HG03196 (cell line): Measurements from ENCODE around the gene ALDH1A3.

Experiments
- ATAC-seq: cut with Tn5 transposase; IDR thresholded peaks from one replicate; pipeline ENCODE4 v1.9.1; 2021; ENCODE audit not compliant: unreplicated experiment

ALDH1A3 gene

DNA sequence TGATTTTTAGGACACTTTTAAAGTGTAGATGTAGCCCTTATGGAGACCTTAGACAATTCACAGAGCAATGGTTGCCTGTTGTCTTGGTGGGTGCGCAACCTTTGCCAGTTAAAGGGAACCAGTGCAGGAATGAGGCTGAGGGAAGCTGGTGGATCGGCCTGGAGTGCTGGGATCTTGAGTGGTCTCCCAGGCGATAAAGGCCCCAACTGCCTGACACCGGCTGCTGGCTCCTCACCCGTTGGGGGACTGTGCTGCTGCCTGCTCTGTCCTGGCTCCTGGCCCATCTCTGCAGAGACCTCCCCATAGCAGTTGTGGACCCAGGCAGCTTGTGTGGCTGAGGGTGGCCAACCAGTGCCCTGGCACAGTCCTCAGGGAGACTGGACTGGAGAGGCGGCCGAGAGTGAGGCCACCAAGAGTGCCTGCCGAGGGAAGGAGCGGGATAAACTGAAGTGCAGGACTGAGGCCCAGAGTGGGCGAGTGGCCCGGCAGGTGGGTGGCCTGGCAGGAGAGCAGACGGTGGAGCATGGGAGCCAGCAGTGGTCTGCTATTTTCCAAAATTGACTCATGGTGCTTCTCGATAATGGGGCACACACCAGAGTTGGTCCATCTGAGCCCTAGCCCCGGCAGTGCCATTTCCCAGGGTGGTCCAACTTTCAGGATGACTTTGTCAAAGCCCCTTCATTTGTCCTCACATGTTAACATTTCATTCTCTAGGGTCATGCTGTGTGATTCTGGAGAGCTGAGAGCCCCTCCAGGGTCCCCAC is 2.1 kb downstream of the ALDH1A3 start:
- ATAC-seq = no peak

DNA sequence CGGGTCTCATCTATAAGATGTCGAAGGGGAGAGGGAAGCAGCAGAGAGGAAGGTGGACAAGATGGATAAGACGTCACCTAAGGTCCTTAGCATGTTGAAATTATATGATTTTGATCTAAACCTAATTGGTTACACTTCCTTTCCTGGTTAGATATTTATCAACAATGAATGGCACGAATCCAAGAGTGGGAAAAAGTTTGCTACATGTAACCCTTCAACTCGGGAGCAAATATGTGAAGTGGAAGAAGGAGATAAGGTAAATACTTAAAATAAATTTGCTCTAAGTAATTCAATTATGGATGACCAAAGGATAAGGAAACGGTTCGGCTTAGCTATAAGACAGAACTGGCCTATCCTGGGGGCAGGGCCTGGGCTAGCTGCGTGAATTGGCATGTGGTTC is 5.5 kb downstream of the ALDH1A3 start:
- no peak for ATAC-seq

DNA sequence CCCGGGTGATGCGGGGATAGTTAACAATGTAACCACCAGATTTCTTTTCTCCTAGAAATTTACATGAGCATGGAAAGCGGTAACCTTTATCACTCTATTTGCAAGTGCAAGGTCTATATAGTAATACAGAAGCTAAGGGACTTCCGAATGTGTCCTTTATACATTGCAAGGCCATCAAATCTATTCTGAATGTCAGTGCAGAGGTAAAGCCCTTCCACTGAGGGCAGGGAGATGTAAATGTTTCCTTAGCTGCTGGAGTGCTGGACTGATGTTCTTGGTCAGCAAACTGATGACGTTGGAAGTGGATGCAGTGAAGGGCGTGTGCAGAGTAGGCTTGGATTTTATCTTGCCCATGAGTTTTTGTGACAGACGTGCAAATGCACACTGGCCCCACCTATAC is 6.2 kb downstream of the ALDH1A3 start:
- ATAC-seq = no peak

DNA sequence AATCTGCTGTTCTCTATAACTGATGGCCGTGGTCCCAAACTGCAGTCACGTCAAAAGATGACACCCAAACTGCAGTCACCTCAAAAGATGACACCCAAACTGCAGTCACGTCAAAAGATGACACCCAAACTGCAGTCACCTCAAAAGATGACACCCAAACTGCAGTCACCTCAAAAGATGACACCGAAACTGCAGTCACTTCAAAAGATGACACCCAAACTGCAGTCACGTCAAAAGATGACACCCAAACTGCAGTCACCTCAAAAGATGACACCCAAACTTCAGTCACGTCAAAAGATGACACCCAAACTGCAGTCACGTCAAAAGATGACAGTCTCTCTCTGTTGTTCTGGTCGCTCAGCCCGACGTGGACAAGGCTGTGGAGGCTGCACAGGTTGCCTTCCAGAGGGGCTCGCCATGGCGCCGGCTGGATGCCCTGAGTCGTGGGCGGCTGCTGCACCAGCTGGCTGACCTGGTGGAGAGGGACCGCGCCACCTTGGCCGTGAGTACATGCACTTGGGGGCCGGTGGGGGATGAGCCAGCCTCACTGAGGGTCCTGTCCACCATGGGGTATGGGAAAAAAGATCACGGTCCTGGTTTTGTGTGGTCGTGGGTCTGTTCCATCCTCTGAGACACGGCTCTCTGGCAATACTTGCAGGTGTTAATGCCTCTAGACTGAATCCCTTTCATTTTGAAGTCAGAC is 7.7 kb downstream of the ALDH1A3 start:
- ATAC-seq = no peak

DNA sequence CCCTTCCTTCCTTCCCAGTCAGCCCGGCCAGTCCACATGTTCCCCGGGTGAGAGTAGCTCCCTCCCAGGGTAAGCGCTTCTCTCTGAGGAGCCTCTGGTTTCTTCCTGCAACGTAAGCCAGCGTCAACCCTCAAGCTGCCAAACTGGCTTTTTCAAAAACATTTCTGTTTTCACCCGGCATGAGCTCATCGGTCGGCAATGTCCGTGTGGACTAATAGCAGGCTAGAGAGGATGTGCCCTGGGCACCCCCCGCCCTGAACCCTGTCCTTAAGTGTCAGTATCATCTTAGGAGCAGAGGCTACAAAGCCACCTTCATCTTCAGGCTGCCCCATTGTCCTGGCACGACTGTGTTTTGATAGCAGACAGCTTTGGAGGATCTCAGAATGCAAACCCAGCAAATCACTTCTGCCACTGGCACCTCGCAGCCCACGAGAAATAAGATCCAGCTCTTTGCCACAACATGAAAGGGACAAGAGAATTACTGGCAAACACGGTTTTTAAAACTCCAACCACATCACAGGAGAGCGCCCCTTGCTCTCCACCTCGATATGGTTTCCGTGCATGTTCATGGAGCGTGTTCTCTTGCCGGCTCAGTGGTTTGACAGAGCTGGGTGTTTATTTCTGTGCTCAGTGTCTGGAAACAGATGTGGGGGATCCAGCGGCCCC is 9.9 kb downstream of the ALDH1A3 start:
- no peak for ATAC-seq

DNA sequence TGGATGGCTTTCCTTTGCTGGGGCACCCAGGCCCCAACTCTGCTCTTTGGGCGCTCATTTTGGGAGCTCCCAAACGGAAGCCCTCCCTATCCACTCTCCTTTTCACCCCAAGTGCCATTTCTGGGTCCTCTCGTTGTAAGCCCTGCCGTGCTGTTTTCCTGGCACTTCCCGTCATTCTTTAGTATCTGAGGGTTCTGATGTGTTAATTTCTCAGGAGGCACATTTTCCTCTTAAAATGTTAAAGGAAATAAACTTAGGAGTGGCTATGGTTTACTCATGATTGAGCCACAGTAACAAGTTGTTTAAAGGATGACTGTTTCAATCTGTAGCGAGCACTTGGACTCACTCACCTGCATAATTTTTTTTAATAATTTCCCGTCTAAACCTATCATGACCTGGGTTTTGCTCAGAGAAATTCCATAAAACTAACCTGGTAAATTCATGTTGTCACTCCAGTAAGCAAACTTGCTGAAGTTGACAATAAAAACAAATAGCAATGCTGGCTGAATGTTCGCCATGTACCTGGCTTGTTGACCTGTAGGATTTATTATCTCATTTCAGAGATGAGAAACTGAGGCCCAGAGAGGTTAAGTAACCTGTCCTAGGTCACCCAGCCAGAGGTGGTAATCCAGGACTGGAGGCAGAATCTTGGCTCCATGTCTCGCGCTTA is 10.6 kb downstream of the ALDH1A3 start:
- ATAC-seq = no peak

DNA sequence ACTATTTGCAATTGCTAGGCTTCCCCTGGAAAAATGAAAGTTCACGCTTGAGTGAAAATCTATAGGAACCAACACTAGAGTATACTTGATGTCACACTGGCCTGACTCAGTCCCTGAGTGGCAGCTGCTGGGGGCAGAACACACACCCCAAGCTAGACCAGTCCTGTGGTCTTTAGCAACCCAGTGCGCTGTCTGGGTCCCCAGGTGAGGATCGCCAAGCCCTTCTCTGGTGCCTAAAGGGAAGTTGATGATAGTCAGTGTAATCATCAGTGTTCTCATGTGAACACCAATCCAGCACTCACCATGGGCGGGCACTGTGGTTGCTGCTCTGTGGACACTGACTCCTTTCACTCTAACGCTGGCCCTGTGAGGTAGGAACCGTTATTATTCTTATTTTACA is 11.2 kb downstream of the ALDH1A3 start:
- no peak for ATAC-seq

DNA sequence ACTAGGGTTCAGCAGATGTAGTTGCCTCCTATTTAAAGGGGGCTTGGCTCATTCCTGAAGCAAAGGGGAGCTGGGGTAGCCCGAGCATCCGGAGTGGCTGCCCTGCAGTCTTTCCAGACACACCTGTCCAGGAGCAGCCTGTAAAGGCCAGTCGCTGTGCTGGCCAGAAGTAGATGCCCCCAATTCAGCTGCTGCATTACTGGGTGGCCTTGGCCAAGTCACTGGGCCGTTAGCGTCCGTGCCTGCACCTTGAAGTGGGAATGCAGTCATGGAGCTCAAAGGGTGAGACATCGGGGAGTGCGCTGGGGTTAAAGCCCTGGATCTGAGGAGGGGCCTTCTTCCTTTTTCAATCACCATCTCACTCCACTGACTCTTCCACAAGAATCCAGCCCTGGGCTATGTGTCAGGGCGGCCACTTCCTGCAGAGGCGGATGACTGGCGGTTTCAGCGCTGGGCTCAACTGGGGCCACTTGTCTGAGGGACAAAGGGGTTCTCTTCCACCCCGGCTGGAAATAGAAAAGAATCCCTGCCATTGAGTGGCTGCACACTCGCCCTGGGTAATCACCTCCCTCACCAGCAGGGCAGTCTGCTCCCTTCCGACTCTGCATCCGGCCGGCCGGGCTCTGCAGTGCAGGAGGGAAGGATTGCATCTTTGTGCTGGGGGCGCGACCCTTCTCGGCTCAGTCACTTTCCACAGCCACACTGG is 11.8 kb downstream of the ALDH1A3 start:
- no peak for ATAC-seq

DNA sequence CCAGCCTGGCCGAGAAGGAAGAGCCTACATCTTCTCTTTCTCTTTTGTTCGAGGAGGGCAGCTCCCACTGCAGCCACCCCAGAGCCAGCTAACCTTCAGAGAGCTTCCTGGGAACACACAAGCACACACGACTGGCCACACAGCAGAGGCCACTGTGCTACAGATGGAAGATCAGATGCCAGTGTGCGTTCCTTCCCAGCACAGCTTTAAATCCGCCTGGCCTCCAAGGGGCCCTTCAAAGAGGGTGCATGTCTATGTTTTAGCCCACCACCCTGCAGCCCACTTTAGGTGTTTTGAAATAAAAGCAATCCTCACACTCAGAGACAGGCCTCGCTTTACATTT is 12.4 kb downstream of the ALDH1A3 start:
- no peak for ATAC-seq

DNA sequence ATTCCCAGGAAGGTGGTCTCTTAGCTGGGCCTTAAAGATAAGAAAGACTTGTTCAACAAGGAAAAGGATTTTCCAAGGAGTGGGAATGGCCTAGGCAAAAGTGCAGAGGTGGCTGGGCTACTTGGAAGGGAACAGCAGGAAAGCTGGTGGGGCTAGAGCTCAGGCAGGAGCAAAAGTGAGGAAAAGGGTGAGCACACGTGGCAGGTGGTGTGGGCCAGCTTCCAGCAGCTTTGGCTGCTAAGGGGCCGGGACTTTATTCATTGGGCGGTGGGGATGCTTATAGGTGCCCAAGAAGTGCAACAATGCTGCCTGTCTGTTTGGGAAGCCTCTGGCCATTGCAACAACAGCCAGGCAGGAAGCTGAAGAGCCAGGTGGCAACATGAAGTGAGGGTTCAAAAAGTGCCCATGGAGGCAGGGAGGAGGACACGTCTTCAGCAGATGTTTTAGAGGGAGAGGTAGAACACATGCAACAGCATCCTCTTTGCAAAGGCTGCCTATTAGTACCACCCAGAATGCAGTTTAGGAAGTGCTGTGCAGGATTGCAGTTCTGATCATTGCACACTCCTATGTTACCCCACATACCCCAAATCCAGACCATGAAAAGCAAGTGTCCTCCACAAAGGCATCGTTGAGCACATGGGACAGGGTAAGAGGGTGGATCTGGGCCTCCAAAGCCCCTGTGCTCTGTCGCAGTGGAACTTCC is 13.8 kb downstream of the ALDH1A3 start:
- ATAC-seq = no peak

DNA sequence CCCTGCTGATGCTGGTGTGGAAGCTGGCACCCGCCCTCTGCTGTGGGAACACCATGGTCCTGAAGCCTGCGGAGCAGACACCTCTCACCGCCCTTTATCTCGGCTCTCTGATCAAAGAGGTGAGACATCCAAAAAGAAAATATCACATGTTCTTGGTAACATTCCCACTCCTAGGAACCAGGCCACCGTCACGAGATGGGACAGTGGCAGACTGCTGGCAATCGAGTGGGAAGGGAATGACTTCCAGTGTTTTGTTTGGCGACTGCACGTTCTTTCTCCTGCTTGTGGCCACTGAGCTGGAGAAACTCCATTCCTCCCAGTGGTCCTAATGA is 14.3 kb downstream of the ALDH1A3 start:
- ATAC-seq = no peak

DNA sequence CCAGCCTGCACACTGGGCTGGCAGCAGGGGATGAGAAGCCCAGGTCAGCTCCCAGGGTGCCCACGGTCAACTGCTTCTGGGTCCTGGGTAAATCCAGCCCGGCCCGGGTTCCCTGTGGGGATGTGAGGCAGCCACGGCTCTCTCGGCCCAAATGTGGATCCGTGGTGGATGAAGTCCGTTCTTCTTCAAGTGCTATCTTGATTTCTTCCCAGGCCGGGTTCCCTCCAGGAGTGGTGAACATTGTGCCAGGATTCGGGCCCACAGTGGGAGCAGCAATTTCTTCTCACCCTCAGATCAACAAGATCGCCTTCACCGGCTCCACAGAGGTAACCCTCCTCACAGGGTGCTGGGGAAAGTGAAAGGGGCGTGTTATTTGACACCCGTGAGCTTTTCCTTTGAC is 16.1 kb downstream of the ALDH1A3 start:
- no peak for ATAC-seq

DNA sequence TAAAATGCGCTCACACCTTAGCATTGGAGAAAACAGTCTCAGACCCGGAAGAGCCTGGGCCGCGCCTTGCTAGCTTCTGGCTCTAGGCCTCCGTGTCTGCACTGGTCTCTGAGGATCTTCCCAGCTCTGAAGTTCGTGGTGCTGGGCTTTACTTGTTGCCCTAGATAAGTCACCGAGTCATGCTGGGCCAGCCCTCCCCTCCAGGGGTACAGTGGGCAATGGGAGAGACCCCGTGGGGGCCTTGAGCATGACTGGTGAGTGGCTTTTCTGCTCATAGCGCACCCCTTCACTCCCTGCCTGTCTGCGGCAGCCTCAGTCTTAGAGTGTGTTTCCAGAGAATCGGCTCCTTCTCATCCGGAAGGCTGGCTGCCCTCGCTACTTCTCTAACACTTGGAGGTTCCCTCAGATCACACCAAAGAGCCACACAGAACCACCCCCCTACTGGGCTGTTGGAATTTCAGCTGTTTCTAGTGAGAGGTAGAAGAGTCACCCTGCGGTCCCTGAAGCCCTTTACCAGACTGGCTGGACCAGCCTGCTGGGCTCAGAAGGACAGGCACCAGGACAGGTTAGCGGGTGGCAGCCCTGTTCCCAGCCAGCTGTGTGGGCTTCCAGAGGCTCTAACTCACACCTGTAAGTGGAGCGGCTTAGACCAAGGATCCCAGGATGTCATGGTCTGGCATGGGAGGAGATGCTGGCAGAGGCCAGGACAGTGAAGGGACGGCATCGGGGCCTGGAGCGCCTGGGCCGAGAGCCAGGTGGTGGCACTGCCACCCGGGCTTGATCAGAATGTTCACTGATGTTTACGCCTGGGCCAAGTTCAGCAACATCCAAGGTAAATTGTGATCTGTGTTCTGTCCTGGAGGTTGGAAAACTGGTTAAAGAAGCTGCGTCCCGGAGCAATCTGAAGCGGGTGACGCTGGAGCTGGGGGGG is 17.9 kb downstream of the ALDH1A3 start:
- no peak for ATAC-seq

DNA sequence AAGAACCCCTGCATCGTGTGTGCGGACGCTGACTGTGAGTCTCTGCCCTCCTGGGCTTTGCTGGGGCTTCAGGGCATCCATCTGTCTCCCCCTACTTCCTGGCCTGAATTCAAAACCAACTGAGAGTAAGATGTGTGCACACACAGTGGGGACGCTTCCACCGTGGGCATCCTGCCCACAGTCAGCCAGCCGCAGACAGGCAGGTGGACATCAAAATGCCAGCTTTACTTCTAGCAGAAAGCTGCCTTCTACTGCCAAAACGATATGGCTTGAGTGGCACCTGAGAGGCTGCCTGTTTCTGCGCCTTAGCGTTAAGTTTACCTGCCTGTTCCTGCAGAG is 18.5 kb downstream of the ALDH1A3 start:
- no peak for ATAC-seq

DNA sequence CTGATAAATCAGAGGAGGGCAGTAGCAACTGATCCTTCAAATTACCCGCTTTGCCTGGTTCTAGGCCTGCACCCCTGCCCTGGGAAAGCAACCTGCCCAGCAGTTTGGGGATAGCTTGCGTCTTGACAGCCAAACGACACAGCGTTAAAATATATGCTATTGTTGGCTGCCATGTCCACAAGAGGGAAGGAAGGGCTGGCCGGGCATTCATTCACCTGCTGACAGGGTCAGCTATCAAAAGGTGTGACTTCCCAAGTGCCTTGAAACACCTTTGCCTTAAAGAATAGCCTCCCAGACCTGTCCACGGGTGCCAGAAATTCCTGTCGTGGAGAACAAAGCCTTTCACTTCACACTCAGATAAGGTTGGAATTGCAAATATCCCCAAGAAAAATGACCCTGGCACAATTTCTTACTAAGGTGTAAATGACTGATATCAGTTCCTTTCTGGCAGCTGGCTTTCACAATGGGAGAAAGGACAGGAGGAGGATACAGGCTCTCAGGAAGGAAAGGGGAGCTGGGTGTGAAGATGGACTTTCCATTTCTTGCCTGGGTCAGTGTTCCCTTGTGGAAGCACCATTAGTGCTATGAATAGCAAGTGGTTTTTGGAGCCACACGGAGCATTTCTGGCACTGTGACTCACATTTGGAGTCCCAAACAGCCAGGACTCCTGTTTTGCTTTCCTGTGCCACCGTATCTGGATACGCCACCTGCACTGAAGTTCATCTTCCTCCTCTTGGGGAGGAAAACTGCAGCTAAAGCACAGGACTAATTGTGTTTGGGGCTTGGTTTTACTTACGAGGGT is 19.2 kb downstream of the ALDH1A3 start:
- ATAC-seq = no peak

DNA sequence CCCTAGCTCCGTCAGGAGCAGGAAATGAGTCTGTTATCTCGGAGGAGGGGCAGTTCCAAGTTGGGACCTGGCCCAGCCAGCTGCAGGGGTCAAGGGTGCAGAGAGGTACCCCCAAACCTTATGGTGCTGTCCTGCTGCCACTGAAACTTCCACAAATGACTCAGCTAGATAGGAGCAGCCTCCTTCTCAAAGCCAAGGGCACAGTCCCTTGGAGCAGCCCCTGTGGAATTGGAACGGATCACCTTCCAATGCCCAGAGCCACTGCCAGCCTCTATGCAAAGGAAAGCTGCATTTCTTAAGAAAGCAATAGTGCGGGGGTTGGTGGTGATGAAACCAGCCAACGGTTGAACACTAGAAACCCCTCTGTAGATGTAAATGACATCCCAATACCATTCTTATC is 20.0 kb downstream of the ALDH1A3 start:
- ATAC-seq = no peak

DNA sequence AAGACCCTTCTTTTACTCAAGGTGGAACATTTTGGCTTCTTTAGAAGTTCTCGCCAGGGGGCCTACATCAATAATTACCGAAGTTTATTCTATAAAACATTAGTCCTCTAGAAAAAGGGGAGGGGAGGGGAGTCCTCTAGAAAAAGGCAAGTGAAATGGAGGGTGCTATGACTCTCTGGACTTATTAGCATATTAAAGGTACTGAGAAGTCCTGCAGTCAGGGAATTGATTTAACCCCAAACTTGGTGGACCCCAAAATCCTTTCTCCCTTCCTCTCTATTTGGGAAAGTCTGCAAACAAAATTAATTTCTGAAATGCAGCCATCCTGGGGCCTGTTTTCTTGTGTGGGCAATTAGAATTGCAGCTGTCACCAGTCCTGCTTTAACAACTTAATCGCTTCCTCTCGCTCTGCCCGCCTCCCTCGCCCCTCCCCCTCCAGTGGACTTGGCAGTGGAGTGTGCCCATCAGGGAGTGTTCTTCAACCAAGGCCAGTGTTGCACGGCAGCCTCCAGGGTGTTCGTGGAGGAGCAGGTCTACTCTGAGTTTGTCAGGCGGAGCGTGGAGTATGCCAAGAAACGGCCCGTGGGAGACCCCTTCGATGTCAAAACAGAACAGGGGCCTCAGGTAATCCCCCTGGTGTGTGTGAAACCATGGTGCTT is 20.6 kb downstream of the ALDH1A3 start:
- no peak for ATAC-seq

DNA sequence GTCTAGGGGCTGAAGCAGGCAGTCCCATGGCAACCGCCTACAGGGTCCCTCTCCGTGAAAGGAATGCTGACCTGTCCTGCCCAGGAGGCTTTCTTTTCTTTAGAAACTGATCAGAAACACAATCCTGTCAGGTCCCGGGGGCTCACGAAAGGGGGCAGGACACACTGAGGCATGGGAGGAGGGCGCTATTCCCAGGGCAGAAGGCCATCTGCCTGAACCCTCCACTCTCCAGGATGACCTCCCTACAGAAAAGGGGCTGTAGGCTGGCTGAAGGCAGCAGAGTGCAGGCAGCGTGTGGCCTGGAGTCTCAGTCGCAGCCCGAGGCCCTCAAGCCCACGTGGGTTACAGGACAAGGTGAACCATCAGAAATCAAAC is 21.2 kb downstream of the ALDH1A3 start:
- no peak for ATAC-seq
